ENCODE measurements around the gene CALHM5. TPM values are rescaled to one million over a fixed set of nuclear protein-coding genes. Genes with fewer than 3 reads are reported as not detected.

CALHM5 gene
- polyA plus RNA-seq, 1 donor: 0.91 TPM

GRCh38 chr6:116564311-116564710 is 52.9 kb downstream of the CALHM5 start:
- H3K36me3 ChIP-seq (ENCODE audit: control insufficient read depth, insufficient read depth, low read length): no peaks in the 10 kb centered on the region
- H3K4me1 ChIP-seq (ENCODE audit: control insufficient read depth, insufficient read depth, low read length): peaks cover 3% of the 10 kb centered on the region
- no peak overlapping the region for H3K27ac ChIP-seq (ENCODE audit: low read length)
- 60% methylated on average over 1 of the region's 7 CpGs for WGBS (ENCODE audit: insufficient coverage, low lambda C conversion rate)
- no peak for DNase-seq
- no peak overlapping the region for H3K4me3 ChIP-seq (ENCODE audit: low read length)
- peaks cover 7% of the 10 kb centered on the region for H3K27me3 ChIP-seq (ENCODE audit: control insufficient read depth, insufficient read depth, low read length)
- H3K9me3 ChIP-seq (ENCODE audit: control insufficient read depth, low read depth, low read length): no peaks in the 10 kb centered on the region

DNA sequence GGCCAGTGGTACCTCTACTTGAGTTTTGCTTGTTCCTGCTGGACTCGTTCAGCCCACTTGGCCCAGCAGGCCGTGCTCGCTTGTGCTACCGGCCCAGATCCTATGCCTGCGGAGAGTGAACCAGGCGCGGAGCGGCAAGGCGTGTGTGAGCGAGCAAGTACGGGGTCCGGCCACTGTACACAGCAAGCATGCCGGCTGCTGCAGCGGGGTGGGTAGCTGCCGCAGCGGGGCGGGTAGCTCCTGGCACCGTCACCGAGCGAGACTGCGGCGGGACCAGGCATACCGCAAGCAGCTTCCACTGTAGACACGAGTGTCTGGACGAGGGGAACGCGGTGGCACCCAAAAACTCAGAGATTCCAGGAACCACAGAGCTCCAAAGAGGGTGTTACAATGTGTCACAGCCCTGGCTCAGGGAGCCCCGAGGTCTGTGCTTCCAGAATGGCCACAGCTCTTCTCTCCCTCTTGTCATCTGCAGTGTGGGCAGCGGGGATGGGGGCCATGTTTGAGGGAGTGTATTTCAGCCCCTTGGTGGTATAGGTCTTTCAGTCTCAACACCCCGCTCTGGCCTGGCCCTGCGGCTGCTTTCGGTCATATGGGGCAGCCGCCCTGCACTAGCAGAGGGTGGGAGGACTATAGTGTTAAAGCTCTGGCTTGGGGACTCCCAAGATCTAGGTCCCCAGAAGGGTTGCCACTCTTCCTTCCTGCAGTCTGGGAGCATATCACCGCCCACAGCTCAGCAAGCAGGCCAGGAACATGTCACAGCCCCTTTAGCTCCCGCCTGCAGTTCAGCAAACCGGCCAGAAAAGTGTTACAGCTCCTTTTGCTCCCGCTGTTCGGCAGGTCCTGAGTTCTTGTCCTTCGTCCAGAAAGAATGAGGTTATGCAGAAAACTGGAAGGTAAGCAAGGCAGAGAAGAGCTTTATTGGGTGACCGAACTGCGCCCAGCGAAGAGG is 53.8 kb downstream of the CALHM5 start:
- Histone ChIP-seq H3K4me1 (ENCODE audit: control insufficient read depth, insufficient read depth, low read length) (peaks cover 3% of the 10 kb centered on the region), H3K9me3 (ENCODE audit: control insufficient read depth, low read depth, low read length) (no peaks in the 10 kb centered on the region), H3K4me3 (ENCODE audit: low read length) (peak overlapping the region; percentile 26), H3K27me3 (ENCODE audit: control insufficient read depth, insufficient read depth, low read length) (peaks cover 7% of the 10 kb centered on the region), H3K27ac (ENCODE audit: low read length) (no peak overlapping the region), H3K36me3 (ENCODE audit: control insufficient read depth, insufficient read depth, low read length) (no peaks in the 10 kb centered on the region)
- WGBS (ENCODE audit: insufficient coverage, low lambda C conversion rate): no CpG with 5 or more reads among the region's 42 CpGs
- peak; percentile 12 to 37 for DNase-seq

- DNase-seq: no peak
- H3K27ac ChIP-seq (ENCODE audit: low read length): no peak overlapping the region
- no peaks in the 10 kb centered on the region for H3K36me3 ChIP-seq (ENCODE audit: control insufficient read depth, insufficient read depth, low read length)
- peaks cover 7% of the 10 kb centered on the region for H3K27me3 ChIP-seq (ENCODE audit: control insufficient read depth, insufficient read depth, low read length)
- H3K4me1 ChIP-seq (ENCODE audit: control insufficient read depth, insufficient read depth, low read length): no peaks in the 10 kb centered on the region
- H3K4me3 ChIP-seq (ENCODE audit: low read length): no peak overlapping the region
- no peaks in the 10 kb centered on the region for H3K9me3 ChIP-seq (ENCODE audit: control insufficient read depth, low read depth, low read length)
Measured at GRCh38 chr6:116568111-116568510, 56.7 kb downstream of the CALHM5 start.

GRCh38 chr6:116568821-116569755 is 57.6 kb downstream of the CALHM5 start:
- 82% methylated on average over 2 of the region's 7 CpGs for WGBS (ENCODE audit: insufficient coverage, low lambda C conversion rate)
- H3K27ac ChIP-seq (ENCODE audit: low read length): no peak overlapping the region
- DNase-seq: no peak
- H3K27me3 ChIP-seq (ENCODE audit: control insufficient read depth, insufficient read depth, low read length): peaks cover 7% of the 10 kb centered on the region
- H3K4me3 ChIP-seq (ENCODE audit: low read length): no peak overlapping the region
- H3K9me3 ChIP-seq (ENCODE audit: control insufficient read depth, low read depth, low read length): no peaks in the 10 kb centered on the region
- H3K36me3 ChIP-seq (ENCODE audit: control insufficient read depth, insufficient read depth, low read length): peaks cover 2% of the 10 kb centered on the region
- no peaks in the 10 kb centered on the region for H3K4me1 ChIP-seq (ENCODE audit: control insufficient read depth, insufficient read depth, low read length)

- DNase-seq: peak; percentile 99 to 100
- Histone ChIP-seq H3K27ac (ENCODE audit: low read length) (peak within 1 kb of the TSS; percentile 93), H3K27me3 (ENCODE audit: control insufficient read depth, insufficient read depth, low read length) (no peaks in the 10 kb centered on the region), H3K9me3 (ENCODE audit: control insufficient read depth, low read depth, low read length) (no peaks in the 10 kb centered on the region), H3K4me1 (ENCODE audit: control insufficient read depth, insufficient read depth, low read length) (no peaks in the 10 kb centered on the region), H3K36me3 (ENCODE audit: control insufficient read depth, insufficient read depth, low read length) (peaks cover 15% of the 10 kb centered on the region), H3K4me3 (ENCODE audit: low read length) (peak within 1 kb of the TSS; percentile 98)
- no CpG with 5 or more reads among the region's 62 CpGs for WGBS (ENCODE audit: insufficient coverage, low lambda C conversion rate)
Measured at GRCh38 chr6:116570856-116571682, 59.6 kb downstream of the CALHM5 start, which contains the start of gene RWDD1. Gene RWDD1 (plus strand): TSS chr6:116571504. CDS start chr6:116571583, 79 bp downstream.

DNA sequence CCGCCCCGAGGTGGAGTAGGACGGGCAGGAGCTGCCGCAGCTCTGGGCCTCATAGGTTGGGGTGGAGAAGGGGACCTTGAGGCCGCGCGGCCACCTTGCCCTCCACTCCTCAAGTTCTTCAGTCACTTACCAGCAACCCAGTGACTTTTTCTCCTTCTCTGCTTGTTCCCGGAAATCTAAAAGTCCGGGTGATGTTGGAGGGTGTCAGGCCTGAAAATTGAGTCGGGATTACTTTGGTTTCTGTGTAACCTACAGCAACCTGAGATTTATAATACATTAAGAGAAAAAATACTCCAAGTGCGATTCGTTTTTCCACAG is 60.2 kb downstream of the CALHM5 start:
- Histone ChIP-seq H3K9me3 (ENCODE audit: control insufficient read depth, low read depth, low read length) (no peaks in the 10 kb centered on the region), H3K36me3 (ENCODE audit: control insufficient read depth, insufficient read depth, low read length) (peaks cover 20% of the 10 kb centered on the region), H3K27ac (ENCODE audit: low read length) (peak overlapping the region; percentile 91), H3K27me3 (ENCODE audit: control insufficient read depth, insufficient read depth, low read length) (no peaks in the 10 kb centered on the region), H3K4me1 (ENCODE audit: control insufficient read depth, insufficient read depth, low read length) (no peaks in the 10 kb centered on the region), H3K4me3 (ENCODE audit: low read length) (peak overlapping the region; percentile 97)
- no peak for DNase-seq
- WGBS (ENCODE audit: insufficient coverage, low lambda C conversion rate): 0% methylated on average over 3 of the region's 12 CpGs

DNA sequence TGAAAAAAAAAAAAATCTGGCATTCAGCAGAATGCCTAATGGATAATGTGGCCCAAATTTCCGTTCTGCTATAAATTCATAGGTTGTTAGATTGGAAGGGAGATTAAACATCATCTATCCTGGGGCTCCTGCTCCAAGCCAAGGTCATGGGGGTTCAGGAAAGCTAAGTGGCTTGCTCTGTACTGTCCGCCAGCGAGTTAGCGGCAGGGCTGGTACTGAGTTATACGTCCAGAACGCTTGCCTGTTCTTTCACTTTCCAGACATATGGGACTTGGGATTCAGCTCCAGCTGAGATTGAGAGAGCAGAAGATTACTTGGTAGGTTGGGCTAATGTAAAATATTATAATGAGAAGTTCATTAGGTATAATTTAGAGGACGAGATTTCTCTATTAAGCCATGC is 60.7 kb downstream of the CALHM5 start:
- H3K9me3 ChIP-seq (ENCODE audit: control insufficient read depth, low read depth, low read length): no peaks in the 10 kb centered on the region
- 29% methylated on average over 1 of the region's 7 CpGs for WGBS (ENCODE audit: insufficient coverage, low lambda C conversion rate)
- H3K36me3 ChIP-seq (ENCODE audit: control insufficient read depth, insufficient read depth, low read length): peaks cover 25% of the 10 kb centered on the region
- peak; percentile 20 to 67 for DNase-seq
- peak overlapping the region; percentile 91 for H3K27ac ChIP-seq (ENCODE audit: low read length)
- H3K27me3 ChIP-seq (ENCODE audit: control insufficient read depth, insufficient read depth, low read length): no peaks in the 10 kb centered on the region
- H3K4me3 ChIP-seq (ENCODE audit: low read length): peak overlapping the region; percentile 97
- H3K4me1 ChIP-seq (ENCODE audit: control insufficient read depth, insufficient read depth, low read length): no peaks in the 10 kb centered on the region

Other genes starting within 250 kb of the CALHM5 start
- 85.8 TPM for gene TSPYL1, start 231.7 kb upstream of the CALHM5 start, polyA plus RNA-seq
- gene DSE, start 140.7 kb upstream of the CALHM5 start, polyA plus RNA-seq: 16.8 TPM
- gene CALHM6, start 50.3 kb upstream of the CALHM5 start, polyA plus RNA-seq: 7.8 TPM
- 0.18 TPM for gene TRAPPC3L, start 34.0 kb downstream of the CALHM5 start, polyA plus RNA-seq
- gene CALHM4, start 42.1 kb downstream of the CALHM5 start, polyA plus RNA-seq: 0.13 TPM
- 48.6 TPM for gene RWDD1, start 59.9 kb downstream of the CALHM5 start, polyA plus RNA-seq
- gene RSPH4A, start 104.8 kb downstream of the CALHM5 start, polyA plus RNA-seq: 0.70 TPM
- gene ZUP1, start 157.1 kb downstream of the CALHM5 start, polyA plus RNA-seq: 17.7 TPM
- gene KPNA5, start 169.6 kb downstream of the CALHM5 start, polyA plus RNA-seq: 8.9 TPM